Osteoblast (primary cell): Measurements from ENCODE around the gene GOLPH3. TPM values are rescaled to one million over a fixed set of nuclear protein-coding genes. Genes with fewer than 3 reads are reported as not detected.
A peak's percentile ranks its signal among the peaks of the same experiment; 100 is the strongest.

ENCODE experiments used
- DNase-seq: peaks from one replicate; pipeline ENCODE4 v3.0.0; 2011; ENCODE audit warnings: low spot score, mixed read lengths; ENCODE audit not compliant: insufficient read length; ENCODE audit errors: missing footprints
- H2AFZ ChIP-seq: 2 replicates; pipeline ENCODE4 v1.6.0; 2011; ENCODE audit warnings: mild to moderate bottlenecking, low read length
- H3K27ac ChIP-seq: 2 replicates; pipeline ENCODE4 v1.5.1; 2011; ENCODE audit warnings: mild to moderate bottlenecking, low read depth, low read length, moderate library complexity
- H3K27me3 ChIP-seq: 2 replicates; pipeline ENCODE4 v1.6.0; 2012; ENCODE audit warnings: mild to moderate bottlenecking, control low read depth, inconsistent platforms, low read length, moderate library complexity; ENCODE audit not compliant: insufficient read depth
- H3K36me3 ChIP-seq: 2 replicates; pipeline ENCODE4 v1.5.1; 2011; ENCODE audit warnings: mild to moderate bottlenecking, low read length, control low read depth, moderate library complexity; ENCODE audit not compliant: insufficient read depth
- H3K4me1 ChIP-seq: 2 replicates; pipeline ENCODE4 v1.5.1; 2011; ENCODE audit warnings: mild to moderate bottlenecking, low read length, control low read depth, moderate library complexity; ENCODE audit not compliant: insufficient read depth
- H3K4me2 ChIP-seq: 2 replicates; pipeline ENCODE4 v1.6.0; 2011; ENCODE audit warnings: mild to moderate bottlenecking, low read length; ENCODE audit not compliant: insufficient read depth
- H3K4me3 ChIP-seq: fragments of 200-600 bp; sonication (generic); 3 replicates; pipeline ENCODE4 v1.5.1; 2012; ENCODE audit warnings: mild to moderate bottlenecking, low read length, inconsistent platforms; ENCODE audit not compliant: insufficient read depth
- H3K79me2 ChIP-seq: 2 replicates; pipeline ENCODE4 v1.6.0; 2012; ENCODE audit warnings: mild to moderate bottlenecking, low read length, control low read depth, inconsistent platforms; ENCODE audit not compliant: insufficient read depth
- H3K9me3 ChIP-seq: 2 replicates; pipeline ENCODE4 v1.5.1; 2011; ENCODE audit warnings: low read depth, low read length, control low read depth
- H4K20me1 ChIP-seq: 2 replicates; pipeline ENCODE4 v1.6.0; 2012; ENCODE audit warnings: mild to moderate bottlenecking, low read length, control low read depth; ENCODE audit not compliant: insufficient read depth
- total RNA-seq: library from RNA; depleted of rRNA; stranded (reverse); fragments of >200 nt; gene quantifications from 2 replicates; pipeline ENCODE4 v1.2.3, GENCODE V29; 2012
- TF ChIP-seq, protein P1 (sequence below): IDR thresholded peaks from 2 replicates; pipeline ENCODE4 v1.5.1; 2011; ENCODE audit warnings: mild to moderate bottlenecking, low read depth, low read length, moderate library complexity; ENCODE audit errors: extremely low read depth

GOLPH3 gene
- total RNA-seq, 1 donor, result 83.2 TPM

DNA sequence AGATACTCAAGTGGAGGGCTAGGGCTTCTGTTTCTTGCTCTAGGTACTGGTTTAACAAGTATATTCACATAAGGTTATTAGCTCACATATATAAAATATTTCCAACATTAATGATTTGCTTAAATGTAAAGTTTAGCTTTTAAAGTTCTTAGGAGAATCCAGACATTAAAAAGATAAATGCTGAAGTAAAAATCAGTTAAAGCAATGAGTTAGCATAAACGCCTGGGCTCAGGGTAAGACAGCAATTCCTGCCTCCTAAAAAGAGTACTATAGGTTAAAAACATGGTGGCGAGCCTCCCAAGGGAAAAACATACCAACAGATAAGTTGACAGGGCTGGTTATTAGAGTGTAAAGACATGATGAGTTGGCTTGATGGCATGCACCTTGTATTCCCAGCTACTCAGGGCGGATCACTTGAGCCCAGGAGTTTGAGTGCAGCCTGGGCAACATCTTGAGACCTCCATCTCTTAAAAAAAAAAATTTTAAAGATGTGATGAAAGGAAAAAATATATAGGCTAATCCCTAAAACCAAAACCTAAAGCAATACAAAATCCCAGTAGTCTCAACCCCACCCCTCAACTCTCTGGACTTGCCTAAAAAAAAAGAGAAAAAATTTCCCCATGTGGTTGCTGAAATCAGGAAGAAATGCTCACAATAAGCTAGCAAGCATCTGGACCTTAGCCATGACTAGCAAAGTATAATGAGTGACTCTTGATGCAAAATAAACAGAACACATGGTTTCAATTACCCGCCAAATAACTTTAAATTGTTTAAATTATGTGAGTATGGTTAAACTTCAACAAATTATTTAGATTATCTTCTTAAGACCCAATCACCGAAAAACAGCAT lies 3.6 kb downstream of the GOLPH3 start:
- Histone ChIP-seq H3K79me2 (peaks cover 97% of the 10 kb centered on the region), H2AFZ (no peak overlapping the region), H3K4me1 (peaks cover 25% of the 10 kb centered on the region), H3K36me3 (peaks cover 53% of the 10 kb centered on the region), H3K4me3 (peak overlapping the region; percentile 11), H3K27me3 (no peaks in the 10 kb centered on the region), H3K9me3 (no peaks in the 10 kb centered on the region), H3K27ac (peak overlapping the region; percentile 55), H3K4me2 (peak overlapping the region; percentile 76), H4K20me1 (peaks cover 69% of the 10 kb centered on the region)
- TF ChIP-seq, protein P1, sequence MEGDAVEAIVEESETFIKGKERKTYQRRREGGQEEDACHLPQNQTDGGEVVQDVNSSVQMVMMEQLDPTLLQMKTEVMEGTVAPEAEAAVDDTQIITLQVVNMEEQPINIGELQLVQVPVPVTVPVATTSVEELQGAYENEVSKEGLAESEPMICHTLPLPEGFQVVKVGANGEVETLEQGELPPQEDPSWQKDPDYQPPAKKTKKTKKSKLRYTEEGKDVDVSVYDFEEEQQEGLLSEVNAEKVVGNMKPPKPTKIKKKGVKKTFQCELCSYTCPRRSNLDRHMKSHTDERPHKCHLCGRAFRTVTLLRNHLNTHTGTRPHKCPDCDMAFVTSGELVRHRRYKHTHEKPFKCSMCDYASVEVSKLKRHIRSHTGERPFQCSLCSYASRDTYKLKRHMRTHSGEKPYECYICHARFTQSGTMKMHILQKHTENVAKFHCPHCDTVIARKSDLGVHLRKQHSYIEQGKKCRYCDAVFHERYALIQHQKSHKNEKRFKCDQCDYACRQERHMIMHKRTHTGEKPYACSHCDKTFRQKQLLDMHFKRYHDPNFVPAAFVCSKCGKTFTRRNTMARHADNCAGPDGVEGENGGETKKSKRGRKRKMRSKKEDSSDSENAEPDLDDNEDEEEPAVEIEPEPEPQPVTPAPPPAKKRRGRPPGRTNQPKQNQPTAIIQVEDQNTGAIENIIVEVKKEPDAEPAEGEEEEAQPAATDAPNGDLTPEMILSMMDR, result no peak
- peak; percentile 51 for DNase-seq

DNA sequence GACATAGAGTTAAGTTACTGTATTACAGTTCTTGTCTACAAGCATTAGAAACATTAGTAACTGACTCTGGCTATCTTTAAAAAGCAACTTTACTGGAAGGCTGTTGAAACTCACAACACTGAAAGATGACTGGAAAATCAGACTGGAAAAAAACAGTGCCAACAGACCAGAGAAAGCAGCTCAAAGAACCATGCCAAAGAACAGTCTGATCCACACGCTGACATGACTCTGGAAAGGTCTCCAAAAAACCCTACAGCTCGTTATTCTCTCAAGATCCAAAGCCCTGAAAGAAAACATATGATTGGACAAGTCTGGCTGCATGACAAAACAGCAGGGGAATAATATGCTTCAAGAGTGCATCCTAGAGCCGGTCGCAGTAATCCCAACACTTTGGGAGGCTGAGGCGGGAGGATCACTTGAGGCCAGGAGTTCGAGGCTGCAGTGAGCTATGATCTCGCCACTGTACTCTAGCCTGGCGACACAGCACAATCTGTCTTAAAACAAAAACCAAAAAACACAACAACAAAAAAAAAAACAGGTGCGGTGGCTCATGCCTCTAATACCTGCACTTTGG lies 5.6 kb downstream of the GOLPH3 start:
- Histone ChIP-seq H3K4me3 (no peak overlapping the region), H3K36me3 (peaks cover 53% of the 10 kb centered on the region), H3K27me3 (no peaks in the 10 kb centered on the region), H3K4me1 (peaks cover 20% of the 10 kb centered on the region), H3K4me2 (no peak overlapping the region), H4K20me1 (peaks cover 75% of the 10 kb centered on the region), H3K27ac (no peak overlapping the region), H2AFZ (no peak overlapping the region), H3K9me3 (no peaks in the 10 kb centered on the region), H3K79me2 (peaks cover 99% of the 10 kb centered on the region)
- DNase-seq, result no peak
- TF ChIP-seq, protein P1, result no peak

DNA sequence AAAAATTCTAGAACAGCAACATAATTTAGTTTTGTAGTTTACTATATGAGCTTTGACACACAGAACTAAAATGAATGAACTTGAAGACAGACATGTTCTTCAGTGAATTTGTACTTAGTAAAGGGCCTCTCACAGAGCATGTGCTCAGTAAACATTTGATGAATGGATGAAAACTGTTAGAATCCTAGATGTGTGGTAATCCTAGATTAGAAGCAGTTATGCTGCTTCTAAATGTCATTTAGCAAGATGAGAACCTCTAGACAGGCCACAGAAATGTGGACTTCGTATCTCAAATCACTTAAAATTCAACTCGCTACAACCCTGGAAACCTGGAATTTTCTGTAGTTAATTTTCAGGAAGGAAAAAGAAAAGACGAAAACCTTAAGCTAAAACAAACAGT lies 8.5 kb downstream of the GOLPH3 start:
- Histone ChIP-seq H3K4me1 (peaks cover 10% of the 10 kb centered on the region), H4K20me1 (peaks cover 71% of the 10 kb centered on the region), H3K79me2 (peaks cover 94% of the 10 kb centered on the region), H3K9me3 (no peaks in the 10 kb centered on the region), H3K27ac (no peak overlapping the region), H3K4me2 (no peak overlapping the region), H2AFZ (no peak overlapping the region), H3K4me3 (no peak overlapping the region), H3K36me3 (peaks cover 43% of the 10 kb centered on the region), H3K27me3 (no peaks in the 10 kb centered on the region)
- no peak for DNase-seq
- TF ChIP-seq, protein P1, result no peak

DNA sequence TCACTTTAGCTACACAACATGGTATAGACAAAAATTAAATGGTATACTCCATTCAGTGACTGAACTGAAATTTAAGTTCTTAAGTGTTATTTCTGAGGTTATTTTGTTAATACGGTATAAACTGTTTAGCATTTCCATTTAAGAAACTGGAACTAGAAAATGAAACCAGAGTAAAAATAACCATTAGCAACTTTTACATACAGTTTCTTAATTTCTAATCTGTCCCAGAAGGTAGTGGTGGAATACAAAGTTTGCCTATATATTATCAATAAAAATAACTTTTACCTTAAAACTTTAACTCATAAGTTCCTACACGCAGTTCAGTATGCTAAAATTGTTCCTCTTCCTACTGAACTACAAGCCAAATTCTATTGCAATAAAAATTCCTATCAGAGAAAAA lies 10.3 kb downstream of the GOLPH3 start:
- no peak overlapping the region for H3K27ac ChIP-seq
- H2AFZ ChIP-seq, result no peak overlapping the region
- DNase-seq, result no peak
- H3K4me3 ChIP-seq, result no peak overlapping the region
- TF ChIP-seq, protein P1, result no peak
- H3K27me3 ChIP-seq, result no peaks in the 10 kb centered on the region
- no peaks in the 10 kb centered on the region for H3K9me3 ChIP-seq
- no peak overlapping the region for H3K4me2 ChIP-seq
- H3K4me1 ChIP-seq, result no peaks in the 10 kb centered on the region
- peaks cover 94% of the 10 kb centered on the region for H3K79me2 ChIP-seq
- H4K20me1 ChIP-seq, result peaks cover 68% of the 10 kb centered on the region
- peaks cover 26% of the 10 kb centered on the region for H3K36me3 ChIP-seq
